CD4-positive, alpha-beta T cell treated with Interleukin-17A for 4 hours (primary cell): ENCODE measurements around the gene NSD2.

ENCODE experiments used
- DNase-seq: peaks from one replicate; pipeline ENCODE4 v3.0.0-alpha.2; 2020; ENCODE audit warnings: mixed read lengths

NSD2 gene

GRCh38 chr4:1866189-1866661 is 5.0 kb upstream of the NSD2 start:
- DNase-seq, result no peak

DNA sequence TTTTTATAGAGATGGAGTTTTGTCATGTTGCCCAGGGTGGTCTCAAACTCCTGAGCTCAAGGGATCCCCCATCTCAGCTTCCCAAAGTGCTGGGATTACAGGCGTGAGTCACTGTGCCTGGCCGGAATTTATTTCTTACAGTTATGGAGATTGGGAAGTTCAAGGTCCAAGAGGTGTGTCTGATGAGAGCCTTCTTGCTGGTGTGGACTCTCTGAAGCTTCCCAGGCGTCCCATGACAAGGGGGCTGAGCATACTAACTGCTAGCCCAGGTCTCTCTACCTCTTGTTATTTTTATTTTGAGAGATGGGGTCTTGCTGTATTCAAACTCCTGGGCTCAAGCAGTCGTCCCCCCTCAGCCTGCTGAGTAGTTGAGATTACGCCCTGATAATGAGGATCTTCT is 2.9 kb upstream of the NSD2 start:
- DNase-seq, result no peak

DNA sequence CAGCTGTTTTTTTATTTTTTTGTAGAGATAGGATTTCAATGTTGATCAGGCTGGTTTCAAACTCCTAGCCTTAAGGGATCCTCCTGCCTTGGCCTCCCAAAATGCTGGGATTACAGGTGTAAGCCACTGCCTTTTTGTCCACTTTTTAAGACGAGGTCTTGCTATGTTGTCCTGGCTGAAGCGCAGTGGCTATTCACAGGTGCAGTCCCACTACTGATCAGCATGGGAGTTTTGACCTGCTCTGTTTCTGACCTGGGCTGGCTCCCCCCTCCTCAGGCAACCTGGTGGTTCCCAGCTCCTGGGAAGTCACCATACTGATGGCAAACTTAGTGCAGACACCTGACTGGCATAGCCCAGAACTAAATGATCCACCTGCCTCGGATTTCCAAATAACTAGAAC is 2.3 kb upstream of the NSD2 start:
- no peak for DNase-seq

GRCh38 chr4:1869530-1870327 is 1.5 kb upstream of the NSD2 start:
- no peak for DNase-seq

DNA sequence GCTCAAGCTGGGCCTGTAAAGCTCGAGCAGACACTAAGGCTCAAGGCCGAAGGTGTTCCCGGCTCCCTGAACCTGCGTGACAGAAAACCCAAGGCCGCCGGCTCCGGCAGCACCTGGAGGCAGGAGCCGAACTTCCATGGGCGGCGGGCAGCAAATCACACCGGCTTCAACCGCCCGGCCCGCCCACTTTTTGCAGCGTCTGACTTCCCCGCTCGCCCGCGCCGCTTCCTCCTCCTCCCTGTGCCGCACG is 940 bp upstream of the NSD2 start:
- DNase-seq, result peak; percentile 93

DNA sequence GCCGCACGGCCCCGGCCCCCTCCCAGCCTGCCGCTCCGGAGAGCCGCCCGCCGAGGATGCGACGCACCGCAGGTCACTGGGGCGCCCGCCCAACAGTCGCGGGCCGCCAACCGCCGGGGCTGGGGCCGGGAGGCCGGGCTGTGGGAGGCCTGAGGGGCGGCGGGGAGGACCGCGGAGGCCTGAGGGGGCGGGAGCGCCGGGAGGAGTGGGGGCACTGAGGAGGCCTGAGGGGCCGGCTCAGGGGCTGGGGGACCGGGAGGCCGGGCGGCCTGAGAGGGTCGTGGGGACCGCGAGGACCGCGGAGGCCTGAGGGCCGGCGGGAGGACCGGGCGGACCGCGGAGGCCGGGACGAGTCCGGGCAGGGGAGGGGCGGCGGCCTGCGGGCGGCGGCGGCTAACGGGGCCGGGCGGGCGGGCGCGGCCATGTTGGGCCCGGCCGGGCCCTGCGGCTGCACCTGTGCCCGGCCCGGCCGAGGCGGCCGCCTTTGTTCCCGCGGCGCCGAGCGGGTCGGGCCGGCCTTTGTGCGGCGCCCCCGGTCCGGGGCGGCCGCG is 353 bp downstream of the NSD2 start:
- no peak for DNase-seq

GRCh38 chr4:1872870-1873269 is 1.7 kb downstream of the NSD2 start:
- peak; percentile 17 for DNase-seq

DNA sequence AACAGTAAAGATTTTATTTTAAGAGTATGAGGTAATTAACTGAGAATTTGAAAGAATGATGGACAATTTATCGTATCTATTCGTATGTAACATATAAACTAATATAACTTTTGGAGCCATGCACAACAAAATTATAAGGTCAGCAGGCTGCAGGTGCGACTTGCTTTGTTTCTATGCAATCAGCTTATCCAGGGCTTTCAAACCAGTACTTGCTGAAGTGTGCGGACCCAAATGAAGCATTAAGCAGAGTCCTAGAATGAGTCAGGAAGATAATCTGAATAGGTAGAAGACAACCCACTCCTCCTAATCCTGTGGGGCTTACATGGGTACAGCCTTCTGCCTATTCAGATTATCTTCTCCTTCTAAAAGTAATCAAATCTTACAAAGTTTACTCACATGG is 2.1 kb downstream of the NSD2 start:
- no peak for DNase-seq

GRCh38 chr4:1873776-1874175 is 2.6 kb downstream of the NSD2 start:
- DNase-seq, result no peak

DNA sequence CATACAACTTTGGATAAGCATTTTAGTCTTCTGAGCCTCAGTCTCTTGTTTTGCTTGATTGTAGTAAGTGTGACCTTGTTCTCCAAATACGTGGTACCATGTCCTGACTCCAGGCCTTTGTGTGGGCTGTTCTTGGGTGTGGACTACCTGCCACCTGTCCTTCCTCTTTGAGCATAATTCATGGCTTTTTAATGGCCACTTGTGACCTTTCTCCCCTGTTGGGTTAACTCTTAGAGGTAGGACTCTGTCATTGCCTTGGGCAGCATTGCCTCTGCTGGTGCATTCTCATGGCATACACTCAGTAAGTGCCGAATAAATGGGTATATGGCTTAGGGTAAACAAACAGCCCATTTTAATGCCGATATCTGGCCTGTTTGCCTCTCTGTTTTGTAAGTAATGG is 3.0 kb downstream of the NSD2 start:
- DNase-seq, result no peak

- no peak for DNase-seq
These were observed 8.3 kb downstream of the NSD2 start for GRCh38 chr4:1879485-1879884.

DNA sequence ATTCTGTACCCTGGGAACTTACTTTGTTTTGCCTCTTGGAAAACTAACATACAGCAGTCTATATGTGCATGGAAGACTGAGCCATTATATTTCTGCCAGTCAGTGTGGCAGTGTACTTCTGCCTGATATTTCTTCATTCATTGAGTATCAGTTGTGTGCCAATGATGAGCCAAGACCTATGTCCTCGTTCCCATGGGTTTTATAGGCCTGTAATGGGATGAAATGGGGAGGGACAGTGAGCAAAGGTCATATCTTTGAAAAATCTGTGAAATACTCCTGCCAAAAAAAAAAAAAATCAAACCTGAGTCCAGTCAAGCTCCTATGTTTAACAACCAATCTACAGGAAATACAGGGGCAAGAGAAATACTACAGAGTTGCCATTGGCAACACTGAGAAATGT is 9.1 kb downstream of the NSD2 start:
- DNase-seq, result no peak

- no peak for DNase-seq
These were observed 11.7 kb downstream of the NSD2 start for GRCh38 chr4:1882850-1883271.

DNA sequence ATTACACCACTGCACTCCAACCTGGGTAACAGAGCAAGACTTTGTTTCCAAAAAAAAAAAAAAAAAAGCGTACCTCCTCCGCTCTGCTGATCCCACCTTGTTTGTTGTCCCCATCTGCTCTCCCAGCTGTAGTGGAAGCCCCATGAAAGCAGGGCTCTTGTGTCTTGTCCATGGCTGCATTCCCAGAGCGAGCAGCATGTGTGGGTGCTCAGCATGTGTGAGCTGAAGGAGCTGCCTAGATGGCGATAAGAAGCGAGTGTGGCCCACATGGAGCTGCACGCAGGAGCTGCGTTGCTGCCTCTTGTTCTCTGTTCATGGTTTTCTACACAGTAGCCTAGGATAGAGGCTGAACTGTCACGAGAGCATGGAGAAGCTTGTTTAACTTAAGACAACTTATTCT is 12.4 kb downstream of the NSD2 start:
- DNase-seq, result no peak

DNA sequence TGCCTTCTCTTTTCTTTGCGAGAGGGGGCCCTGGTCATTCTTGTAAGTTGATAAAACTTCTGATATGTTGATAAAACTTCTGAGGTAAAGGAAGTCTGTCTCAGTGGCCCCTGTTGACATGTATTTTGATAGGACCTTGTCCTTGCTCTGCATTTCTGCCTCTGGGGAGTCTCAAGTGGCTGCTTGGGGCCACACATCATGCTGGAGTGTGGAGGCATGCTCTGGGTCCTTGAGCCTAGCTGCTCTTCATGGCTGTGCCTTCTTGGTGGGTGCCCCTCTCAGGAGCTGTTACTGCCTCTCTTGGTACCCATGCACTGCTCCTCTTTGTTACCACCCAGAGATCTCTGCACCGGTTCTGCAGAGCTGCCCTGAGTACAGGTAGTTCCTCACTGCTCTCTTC is 14.2 kb downstream of the NSD2 start:
- no peak for DNase-seq

DNA sequence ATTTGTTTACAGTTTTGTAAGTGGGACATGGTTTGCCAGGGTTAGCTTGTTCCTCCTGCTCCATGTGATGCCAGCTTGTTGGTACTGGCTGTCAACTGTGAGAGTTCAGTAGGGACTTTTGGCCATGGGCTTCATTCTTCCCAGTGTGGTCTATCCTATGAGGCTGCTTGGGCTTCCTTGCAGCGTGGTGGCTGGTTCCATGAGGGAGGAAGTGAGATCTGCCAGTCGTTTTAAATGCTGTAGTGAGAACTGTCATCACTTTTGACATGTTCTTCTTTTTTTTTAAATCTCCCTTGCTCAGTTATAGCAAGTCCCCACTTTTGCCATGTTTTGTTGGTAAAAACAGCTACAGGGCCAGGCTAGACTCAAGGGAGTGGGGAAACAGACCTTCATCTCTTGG is 15.9 kb downstream of the NSD2 start:
- DNase-seq, result no peak

DNA sequence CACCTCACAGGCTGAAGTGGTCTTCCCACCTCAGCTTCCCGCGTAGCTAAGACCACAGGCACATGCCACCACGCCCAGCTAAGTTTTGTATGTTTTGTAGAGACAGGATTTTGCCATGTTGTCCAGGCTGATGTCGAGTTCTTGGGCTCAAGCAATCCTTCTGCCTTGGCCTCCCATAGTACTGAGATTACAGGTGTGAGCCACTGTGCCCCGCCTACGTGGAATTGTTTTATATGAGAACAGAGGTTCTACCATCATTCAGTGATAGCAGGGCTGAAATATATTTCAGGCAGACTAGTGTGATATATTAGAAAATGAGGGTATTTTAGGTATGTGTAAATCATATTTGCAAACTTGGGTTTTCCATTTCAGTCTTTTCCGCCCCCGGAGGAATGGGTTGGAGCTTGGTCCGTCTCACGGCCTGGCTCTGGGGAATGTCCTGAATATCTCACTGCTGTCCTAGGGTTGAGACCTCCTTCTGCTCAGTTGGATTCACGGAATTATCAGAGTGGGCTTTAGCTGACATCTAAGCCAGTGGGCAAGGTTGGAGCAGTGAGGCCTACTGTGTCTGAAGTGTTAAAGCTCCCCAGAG is 19.9 kb downstream of the NSD2 start:
- DNase-seq, result no peak

DNA sequence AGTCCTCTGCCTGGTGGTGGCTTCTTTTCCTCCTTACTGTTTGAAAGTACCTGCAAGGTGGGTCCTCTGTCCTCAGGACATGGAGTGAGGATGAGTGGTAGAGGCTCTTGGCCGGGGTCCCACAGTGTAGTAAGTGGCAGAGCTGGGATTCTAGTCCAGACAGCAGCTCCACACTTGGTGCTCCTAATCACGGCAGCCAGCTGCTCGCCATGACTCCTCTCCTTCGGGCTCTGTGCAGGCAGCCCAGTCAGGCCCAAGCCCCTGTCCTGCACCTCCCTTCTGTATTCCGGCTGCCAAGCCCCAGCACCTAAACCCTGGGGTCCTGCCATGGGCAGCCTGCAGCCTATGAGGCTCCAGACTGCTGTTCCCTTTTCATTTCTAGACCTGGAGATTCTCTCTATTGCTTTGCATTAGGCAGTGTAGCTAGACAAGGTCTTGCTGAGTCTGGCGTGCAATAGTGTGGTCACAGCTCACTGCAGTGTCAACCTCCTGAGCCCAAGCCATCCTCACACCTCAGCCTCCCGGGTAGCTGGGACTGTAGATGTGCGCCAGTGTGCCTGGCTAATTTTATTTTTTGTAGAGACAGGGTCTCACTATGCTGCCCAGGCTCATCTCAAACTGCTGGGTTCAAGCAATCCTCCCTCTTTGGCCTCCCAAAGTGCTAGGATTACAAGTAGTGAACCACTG is 24.9 kb downstream of the NSD2 start:
- DNase-seq, result no peak

DNA sequence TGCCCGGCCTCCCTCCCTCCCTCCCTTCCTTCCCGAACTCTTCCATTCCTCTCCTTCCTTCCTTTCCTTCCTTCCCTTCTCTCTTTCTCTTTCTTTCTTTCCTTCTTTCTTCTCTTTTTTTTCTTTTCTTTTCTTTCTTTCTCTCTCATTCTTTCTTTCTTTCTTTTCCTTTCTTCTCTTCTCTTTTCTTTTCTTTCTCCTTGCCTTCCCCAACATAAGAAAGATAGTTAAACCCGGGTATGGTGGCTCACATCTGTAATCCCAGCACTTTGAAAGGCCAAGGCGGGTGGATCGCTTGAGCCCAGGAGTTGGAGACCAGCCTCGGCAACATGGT is 25.4 kb downstream of the NSD2 start:
- DNase-seq, result no peak

GRCh38 chr4:1898007-1898406 is 26.8 kb downstream of the NSD2 start:
- no peak for DNase-seq

- no peak for DNase-seq
These were observed 27.5 kb downstream of the NSD2 start for GRCh38 chr4:1898681-1899080.

GRCh38 chr4:1899149-1900086 is 28.2 kb downstream of the NSD2 start:
- peak; percentile 81 for DNase-seq

DNA sequence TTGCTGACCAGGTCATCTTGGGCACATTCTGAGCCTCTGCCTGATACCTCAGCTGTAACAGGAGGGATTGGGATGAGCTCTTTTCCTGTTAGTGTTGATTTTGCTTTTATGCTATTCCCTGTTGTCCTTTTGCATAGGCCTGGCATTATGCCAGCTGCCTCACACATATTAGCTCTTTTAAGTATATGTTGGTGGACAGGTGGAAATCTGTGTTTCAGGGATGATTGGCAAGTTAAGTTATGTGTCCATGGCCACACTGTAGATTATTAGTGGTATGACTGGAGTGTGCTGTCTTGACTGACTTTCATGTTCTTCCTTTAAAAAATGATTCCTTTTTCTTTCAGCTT is 28.9 kb downstream of the NSD2 start:
- DNase-seq, result no peak
